A549 (cell line): ENCODE results near the gene LDHAL6B.

Experiments
- CHD2 ChIP-seq: fragments of 150-350 bp; IDR thresholded peaks from 2 replicates; pipeline ENCODE4 v1.6.1; 2014; ENCODE audit warnings: low read length; ENCODE audit not compliant: partially characterized antibody
- ESRRA ChIP-seq: fragments of 150-350 bp; IDR thresholded peaks from 2 replicates; pipeline ENCODE4 v1.6.1; 2014; ENCODE audit warnings: mild to moderate bottlenecking, low read length, borderline replicate concordance
- HDAC2 ChIP-seq: fragments of 200-600 bp; sonication (generic); IDR thresholded peaks from 2 replicates; pipeline ENCODE4 v1.6.1; 2016
- MAFK ChIP-seq: fragments of 450-650 bp; IDR thresholded peaks from 2 replicates; pipeline ENCODE4 v1.6.1; 2014; ENCODE audit not compliant: partially characterized antibody
- MAZ ChIP-seq: fragments of 150-350 bp; IDR thresholded peaks from 2 replicates; pipeline ENCODE4 v1.6.1; 2014; ENCODE audit warnings: antibody characterized with exemption, low read depth, low read length, borderline replicate concordance
- POLR2A ChIP-seq: IDR thresholded peaks from 2 replicates; pipeline ENCODE4 v1.6.1; 2012; ENCODE audit warnings: mild to moderate bottlenecking, low read length
- SMC3 ChIP-seq: fragments of >200 bp; sonication (Bioruptor Twin); formaldehyde crosslinking; IDR thresholded peaks from 3 replicates; pipeline ENCODE4 v1.6.1; 2018; ENCODE audit warnings: inconsistent platforms
- SREBF2 ChIP-seq: fragments of 450-650 bp; IDR thresholded peaks from 2 replicates; pipeline ENCODE4 v1.6.1; 2014; ENCODE audit warnings: mild to moderate bottlenecking, moderate library complexity
- TF ChIP-seq, protein P1 (sequence below): fragments of 450-650 bp; IDR thresholded peaks from 2 replicates; pipeline ENCODE4 v1.6.1; 2014; ENCODE audit warnings: antibody characterized with exemption
- TF ChIP-seq, protein P2 (sequence below): fragments of >200 bp; sonication (Bioruptor Twin); formaldehyde crosslinking; IDR thresholded peaks from 3 replicates; pipeline ENCODE4 v1.5.1; 2016
- TF ChIP-seq, protein P3 (sequence below): fragments of 200-600 bp; sonication (generic); IDR thresholded peaks from 2 replicates; pipeline ENCODE4 v1.6.1; 2016; ENCODE audit warnings: antibody characterized with exemption, mild to moderate bottlenecking, moderate library complexity
- TF ChIP-seq, protein P4 (sequence below): IDR thresholded peaks from 2 replicates; pipeline ENCODE4 v1.6.1; 2012

DNA sequence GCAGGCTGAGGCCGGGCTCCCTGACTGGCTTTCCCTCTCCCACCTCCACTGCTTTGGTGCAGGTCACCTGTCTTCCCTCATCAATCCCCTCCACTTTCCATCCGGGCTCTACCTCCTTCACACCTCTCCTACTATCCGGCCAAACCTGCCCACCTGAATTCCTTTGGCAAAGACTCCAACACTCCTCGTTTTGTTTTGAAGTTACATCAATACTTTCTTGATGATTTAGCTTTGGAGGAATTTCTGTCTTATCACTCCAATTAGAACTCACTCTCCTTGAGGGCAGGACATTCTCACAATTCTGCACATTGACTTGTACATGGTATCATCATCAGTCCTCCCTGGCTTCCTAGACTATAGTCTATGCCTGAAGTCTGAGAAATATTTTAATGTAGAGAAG lies 20.4 kb downstream of the LDHAL6B start:
- no peak for TF ChIP-seq POLR2A
- TF ChIP-seq, protein P1, sequence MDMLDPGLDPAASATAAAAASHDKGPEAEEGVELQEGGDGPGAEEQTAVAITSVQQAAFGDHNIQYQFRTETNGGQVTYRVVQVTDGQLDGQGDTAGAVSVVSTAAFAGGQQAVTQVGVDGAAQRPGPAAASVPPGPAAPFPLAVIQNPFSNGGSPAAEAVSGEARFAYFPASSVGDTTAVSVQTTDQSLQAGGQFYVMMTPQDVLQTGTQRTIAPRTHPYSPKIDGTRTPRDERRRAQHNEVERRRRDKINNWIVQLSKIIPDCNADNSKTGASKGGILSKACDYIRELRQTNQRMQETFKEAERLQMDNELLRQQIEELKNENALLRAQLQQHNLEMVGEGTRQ = no peak
- TF ChIP-seq CHD2 = no peak
- TF ChIP-seq, protein P2, sequence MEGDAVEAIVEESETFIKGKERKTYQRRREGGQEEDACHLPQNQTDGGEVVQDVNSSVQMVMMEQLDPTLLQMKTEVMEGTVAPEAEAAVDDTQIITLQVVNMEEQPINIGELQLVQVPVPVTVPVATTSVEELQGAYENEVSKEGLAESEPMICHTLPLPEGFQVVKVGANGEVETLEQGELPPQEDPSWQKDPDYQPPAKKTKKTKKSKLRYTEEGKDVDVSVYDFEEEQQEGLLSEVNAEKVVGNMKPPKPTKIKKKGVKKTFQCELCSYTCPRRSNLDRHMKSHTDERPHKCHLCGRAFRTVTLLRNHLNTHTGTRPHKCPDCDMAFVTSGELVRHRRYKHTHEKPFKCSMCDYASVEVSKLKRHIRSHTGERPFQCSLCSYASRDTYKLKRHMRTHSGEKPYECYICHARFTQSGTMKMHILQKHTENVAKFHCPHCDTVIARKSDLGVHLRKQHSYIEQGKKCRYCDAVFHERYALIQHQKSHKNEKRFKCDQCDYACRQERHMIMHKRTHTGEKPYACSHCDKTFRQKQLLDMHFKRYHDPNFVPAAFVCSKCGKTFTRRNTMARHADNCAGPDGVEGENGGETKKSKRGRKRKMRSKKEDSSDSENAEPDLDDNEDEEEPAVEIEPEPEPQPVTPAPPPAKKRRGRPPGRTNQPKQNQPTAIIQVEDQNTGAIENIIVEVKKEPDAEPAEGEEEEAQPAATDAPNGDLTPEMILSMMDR = no peak
- TF ChIP-seq, protein P3, sequence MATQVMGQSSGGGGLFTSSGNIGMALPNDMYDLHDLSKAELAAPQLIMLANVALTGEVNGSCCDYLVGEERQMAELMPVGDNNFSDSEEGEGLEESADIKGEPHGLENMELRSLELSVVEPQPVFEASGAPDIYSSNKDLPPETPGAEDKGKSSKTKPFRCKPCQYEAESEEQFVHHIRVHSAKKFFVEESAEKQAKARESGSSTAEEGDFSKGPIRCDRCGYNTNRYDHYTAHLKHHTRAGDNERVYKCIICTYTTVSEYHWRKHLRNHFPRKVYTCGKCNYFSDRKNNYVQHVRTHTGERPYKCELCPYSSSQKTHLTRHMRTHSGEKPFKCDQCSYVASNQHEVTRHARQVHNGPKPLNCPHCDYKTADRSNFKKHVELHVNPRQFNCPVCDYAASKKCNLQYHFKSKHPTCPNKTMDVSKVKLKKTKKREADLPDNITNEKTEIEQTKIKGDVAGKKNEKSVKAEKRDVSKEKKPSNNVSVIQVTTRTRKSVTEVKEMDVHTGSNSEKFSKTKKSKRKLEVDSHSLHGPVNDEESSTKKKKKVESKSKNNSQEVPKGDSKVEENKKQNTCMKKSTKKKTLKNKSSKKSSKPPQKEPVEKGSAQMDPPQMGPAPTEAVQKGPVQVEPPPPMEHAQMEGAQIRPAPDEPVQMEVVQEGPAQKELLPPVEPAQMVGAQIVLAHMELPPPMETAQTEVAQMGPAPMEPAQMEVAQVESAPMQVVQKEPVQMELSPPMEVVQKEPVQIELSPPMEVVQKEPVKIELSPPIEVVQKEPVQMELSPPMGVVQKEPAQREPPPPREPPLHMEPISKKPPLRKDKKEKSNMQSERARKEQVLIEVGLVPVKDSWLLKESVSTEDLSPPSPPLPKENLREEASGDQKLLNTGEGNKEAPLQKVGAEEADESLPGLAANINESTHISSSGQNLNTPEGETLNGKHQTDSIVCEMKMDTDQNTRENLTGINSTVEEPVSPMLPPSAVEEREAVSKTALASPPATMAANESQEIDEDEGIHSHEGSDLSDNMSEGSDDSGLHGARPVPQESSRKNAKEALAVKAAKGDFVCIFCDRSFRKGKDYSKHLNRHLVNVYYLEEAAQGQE = no peak
- no peak for TF ChIP-seq SMC3
- TF ChIP-seq SREBF2 = no peak
- TF ChIP-seq, protein P4, sequence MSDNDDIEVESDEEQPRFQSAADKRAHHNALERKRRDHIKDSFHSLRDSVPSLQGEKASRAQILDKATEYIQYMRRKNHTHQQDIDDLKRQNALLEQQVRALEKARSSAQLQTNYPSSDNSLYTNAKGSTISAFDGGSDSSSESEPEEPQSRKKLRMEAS = no peak
- TF ChIP-seq MAZ = no peak
- TF ChIP-seq MAFK = no peak
- TF ChIP-seq ESRRA = no peak
- no peak for TF ChIP-seq HDAC2
